H9 (cell line): ENCODE measurements around the gene BRD7. TPM values are rescaled to one million over a fixed set of nuclear protein-coding genes. Genes with fewer than 3 reads are reported as not detected.

Experiments
- DNase-seq: peaks from one replicate; pipeline ENCODE4 v3.0.0-alpha.2; 2017
- H2AFZ ChIP-seq: one replicate; pipeline ENCODE4 v1.6.1; 2013; ENCODE audit warnings: mild to moderate bottlenecking, low read length, control low read depth, moderate library complexity
- H2AK5ac ChIP-seq: 2 replicates; pipeline ENCODE4 v1.6.1; 2013; ENCODE audit warnings: low read length, control low read depth, mixed read lengths; ENCODE audit not compliant: insufficient read length
- H2BK120ac ChIP-seq: one replicate; pipeline ENCODE4 v1.6.1; 2013; ENCODE audit warnings: low read depth, mild to moderate bottlenecking, low read length, control low read depth, inconsistent platforms; ENCODE audit not compliant: poor library complexity, severe bottlenecking
- H2BK12ac ChIP-seq: 2 replicates; pipeline ENCODE4 v1.6.1; 2013; ENCODE audit warnings: low read length, control low read depth, mixed read lengths, low read depth; ENCODE audit not compliant: insufficient read length
- H2BK15ac ChIP-seq: 2 replicates; pipeline ENCODE4 v1.6.1; 2013; ENCODE audit warnings: low read depth, low read length, control low read depth
- H2BK20ac ChIP-seq: one replicate; pipeline ENCODE4 v1.6.1; 2013; ENCODE audit warnings: low read depth, mild to moderate bottlenecking, low read length, control low read depth, inconsistent platforms; ENCODE audit not compliant: poor library complexity, severe bottlenecking
- H2BK5ac ChIP-seq: 2 replicates; pipeline ENCODE4 v1.6.1; 2013; ENCODE audit warnings: low read length, control low read depth, mixed read lengths; ENCODE audit not compliant: insufficient read length
- H3K14ac ChIP-seq: 2 replicates; pipeline ENCODE4 v1.6.1; 2013; ENCODE audit warnings: low read length, control low read depth; ENCODE audit not compliant: insufficient read depth
- H3K18ac ChIP-seq: 2 replicates; pipeline ENCODE4 v1.6.1; 2013; ENCODE audit warnings: low read depth, mild to moderate bottlenecking, mixed read lengths, low read length, control low read depth; ENCODE audit not compliant: insufficient read length
- H3K23ac ChIP-seq: 2 replicates; pipeline ENCODE4 v1.6.1; 2013; ENCODE audit warnings: low read length, control low read depth, mixed read lengths, low read depth; ENCODE audit not compliant: insufficient read length
- H3K23me2 ChIP-seq: 2 replicates; pipeline ENCODE4 v1.6.1; 2013; ENCODE audit warnings: low read depth, mild to moderate bottlenecking, mixed read lengths, low read length, control low read depth; ENCODE audit not compliant: insufficient read length, poor library complexity, severe bottlenecking
- H3K27ac ChIP-seq: 2 replicates; pipeline ENCODE4 v1.5.1; 2013; ENCODE audit warnings: low read length, control low read depth, mixed read lengths, low read depth; ENCODE audit not compliant: insufficient read length
- H3K27me3 ChIP-seq: 2 replicates; pipeline ENCODE4 v1.6.1; 2013; ENCODE audit warnings: low read length, control low read depth, inconsistent platforms; ENCODE audit not compliant: insufficient read depth
- H3K4ac ChIP-seq: 2 replicates; pipeline ENCODE4 v1.6.1; 2013; ENCODE audit warnings: low read depth, mild to moderate bottlenecking, control low read depth, inconsistent platforms, low read length, moderate library complexity
- H3K4me1 ChIP-seq: 2 replicates; pipeline ENCODE4 v1.6.1; 2013; ENCODE audit warnings: low read length, control low read depth, inconsistent platforms; ENCODE audit not compliant: insufficient read depth
- H3K4me2 ChIP-seq: 2 replicates; pipeline ENCODE4 v1.6.1; 2013; ENCODE audit warnings: low read length, control low read depth, mixed read lengths; ENCODE audit not compliant: insufficient read length, insufficient read depth
- H3K56ac ChIP-seq: 2 replicates; pipeline ENCODE4 v1.6.1; 2013; ENCODE audit warnings: low read depth, mild to moderate bottlenecking, mixed read lengths, low read length, control low read depth; ENCODE audit not compliant: insufficient read length
- H3K79me1 ChIP-seq: 2 replicates; pipeline ENCODE4 v1.6.1; 2013; ENCODE audit warnings: low read depth, mild to moderate bottlenecking, moderate library complexity, low read length, control low read depth, inconsistent platforms; ENCODE audit not compliant: insufficient read depth, poor library complexity, severe bottlenecking
- H3K79me2 ChIP-seq: 2 replicates; pipeline ENCODE4 v1.6.1; 2013; ENCODE audit warnings: low read length, control low read depth, inconsistent platforms; ENCODE audit not compliant: insufficient read depth
- H3K9ac ChIP-seq: 2 replicates; pipeline ENCODE4 v1.6.1; 2013; ENCODE audit warnings: low read length, control low read depth, mixed read lengths; ENCODE audit not compliant: insufficient read length; ENCODE audit errors: extremely low read depth
- H3K9me3 ChIP-seq: one replicate; pipeline ENCODE4 v1.6.1; 2013; ENCODE audit warnings: low read depth, low read length, inconsistent platforms; ENCODE audit not compliant: control insufficient read depth
- H3T11ph ChIP-seq: one replicate; pipeline ENCODE4 v1.6.1; 2013; ENCODE audit warnings: mild to moderate bottlenecking, low read length, control low read depth, inconsistent platforms
- H4K20me1 ChIP-seq: one replicate; pipeline ENCODE4 v1.6.1; 2013; ENCODE audit not compliant: control insufficient read depth, insufficient read length, insufficient read depth
- H4K5ac ChIP-seq: 2 replicates; pipeline ENCODE4 v1.6.1; 2013; ENCODE audit warnings: low read depth, mild to moderate bottlenecking, mixed read lengths, low read length, control low read depth; ENCODE audit not compliant: insufficient read length
- H4K8ac ChIP-seq: replicated peaks from 2 replicates; pipeline ENCODE4 v1.6.1; 2013; ENCODE audit warnings: low read length, control low read depth, mixed read lengths, low read depth; ENCODE audit not compliant: insufficient read length
- H4K91ac ChIP-seq: 2 replicates; pipeline ENCODE4 v1.6.1; 2013; ENCODE audit warnings: low read depth, mild to moderate bottlenecking, moderate library complexity, mixed read lengths, low read length, control low read depth; ENCODE audit not compliant: insufficient read length
- H3K27ac Mint-ChIP-seq, 3 experiments: 2 replicates in 2 of 3; 3 replicates in 1 of 3; pipeline ENCODE4 v1.8.0; 2020 to 2021; ENCODE audit warnings: mixed read lengths in 3 of 3, mild to moderate bottlenecking in 1 of 3, moderate library complexity in 1 of 3
- H3K27me3 Mint-ChIP-seq: 2 replicates; pipeline ENCODE4 v1.8.0; 2021; ENCODE audit warnings: low read depth, mild to moderate bottlenecking, moderate library complexity, mixed read lengths
- H3K36me3 Mint-ChIP-seq, 3 experiments: 2 replicates in 2 of 3; 3 replicates in 1 of 3; pipeline ENCODE4 v1.8.0; 2020 to 2021; ENCODE audit warnings: low read depth in 3 of 3, mixed read lengths in 3 of 3; ENCODE audit not compliant: insufficient read depth in 1 of 3
- H3K4me1 Mint-ChIP-seq, 2 experiments: 2 replicates each; pipeline ENCODE4 v1.8.0; 2020; ENCODE audit warnings: mixed read lengths in 2 of 2
- H3K4me3 Mint-ChIP-seq, 2 experiments: 2 replicates in 1 of 2; 3 replicates in 1 of 2; pipeline ENCODE4 v1.8.0; 2020 to 2021; ENCODE audit warnings: mild to moderate bottlenecking in 2 of 2, mixed read lengths in 2 of 2, moderate library complexity in 1 of 2
- H3K9me3 Mint-ChIP-seq, 2 experiments: 2 replicates in 1 of 2; 3 replicates in 1 of 2; pipeline ENCODE4 v1.8.0; 2020; ENCODE audit warnings: mild to moderate bottlenecking in 2 of 2, mixed read lengths in 2 of 2, moderate library complexity in 1 of 2
- WGBS: extraction: QIAGEN DNeasy Blood & Tissue Kit; methylation state at CpG from one replicate; pipeline ENCODE4 v1.1.7; 2013; ENCODE audit warnings: missing lambda C conversion rate, low lambda C conversion rate, mixed read lengths; ENCODE audit not compliant: insufficient read length; ENCODE audit errors: extremely low coverage; 5-methylcytosine and 5-hydroxymethylcytosine counted together
- total RNA-seq: library from RNA; stranded (reverse); gene quantifications from 2 replicates; pipeline ENCODE4 v1.2.1, GENCODE V29; 2021
- TF ChIP-seq, protein P1 (sequence below): fragments of 200-600 bp; sonication (generic); conservative IDR thresholded peaks from 3 replicates; pipeline ENCODE4 v1.8.0; 2021; ENCODE audit warnings: antibody characterized with exemption, mild to moderate bottlenecking

Gene BRD7
- total RNA-seq, 1 experiment from 2014 or later, result 112 TPM

DNA sequence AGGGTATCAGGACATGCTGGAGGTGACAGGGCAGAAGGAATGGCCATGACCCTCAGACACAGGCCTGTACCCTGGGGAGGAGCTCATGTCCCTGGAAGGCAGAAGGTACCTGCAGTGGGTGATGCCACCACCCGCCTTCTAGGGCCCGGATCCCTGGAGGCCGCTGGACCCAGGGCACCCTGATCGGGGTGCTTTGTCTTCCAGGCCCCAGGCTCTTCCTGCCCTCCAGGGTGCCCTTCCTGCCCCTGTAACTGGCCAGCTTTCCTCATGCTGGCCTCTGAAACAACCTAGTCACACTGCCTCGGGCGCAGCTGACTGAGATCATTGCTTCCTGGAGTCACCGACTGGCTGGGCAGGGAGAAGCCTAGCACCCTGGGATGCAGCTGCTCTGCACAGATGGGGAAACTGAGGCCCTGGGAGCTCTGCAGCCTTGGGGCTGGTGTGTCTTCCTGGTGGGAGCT is 96.6 kb downstream of the BRD7 start:
- Histone ChIP-seq H3K9ac (no peak overlapping the region), H3K4me1 (peaks cover 2% of the 10 kb centered on the region; the same call in 1 of the 2 replicates), H3K79me1 (no peaks in the 10 kb centered on the region), H4K91ac (no peak overlapping the region), H3K56ac (no peak overlapping the region), H2BK12ac (no peak overlapping the region), H3K27me3 (no peaks in the 10 kb centered on the region), H2AK5ac (no peak overlapping the region), H3K79me2 (no peaks in the 10 kb centered on the region), H2BK120ac (no peak overlapping the region), H3K23me2 (no peaks in the 10 kb centered on the region), H2BK20ac (no peak overlapping the region), H3K18ac (no peak overlapping the region), H3K4me2 (no peak overlapping the region), H2BK5ac (no peak overlapping the region), H2BK15ac (no peak overlapping the region), H3K27ac (no peak overlapping the region), H3K9me3 (no peaks in the 10 kb centered on the region), H3K23ac (no peak overlapping the region), H3K4ac (no peak overlapping the region), H4K5ac (no peak overlapping the region), H2AFZ (no peak overlapping the region), H3T11ph (no peak overlapping the region), H3K14ac (no peak overlapping the region), H4K20me1 (no peaks in the 10 kb centered on the region), H4K8ac (no peak overlapping the region)
- no peak overlapping the region for H3K4me3 Mint-ChIP-seq
- peaks cover 2 to 13% of the 10 kb centered on the region in 2 experiments; a peak in 3 of 4 replicates for H3K4me1 Mint-ChIP-seq
- DNase-seq, result no peak
- no peaks in the 10 kb centered on the region; the same call in 1 of the 2 replicates for H3K27me3 Mint-ChIP-seq
- no peak overlapping the region for H3K27ac Mint-ChIP-seq
- no CpG with 5 or more reads among the region's 7 CpGs for WGBS
- TF ChIP-seq, protein P1, sequence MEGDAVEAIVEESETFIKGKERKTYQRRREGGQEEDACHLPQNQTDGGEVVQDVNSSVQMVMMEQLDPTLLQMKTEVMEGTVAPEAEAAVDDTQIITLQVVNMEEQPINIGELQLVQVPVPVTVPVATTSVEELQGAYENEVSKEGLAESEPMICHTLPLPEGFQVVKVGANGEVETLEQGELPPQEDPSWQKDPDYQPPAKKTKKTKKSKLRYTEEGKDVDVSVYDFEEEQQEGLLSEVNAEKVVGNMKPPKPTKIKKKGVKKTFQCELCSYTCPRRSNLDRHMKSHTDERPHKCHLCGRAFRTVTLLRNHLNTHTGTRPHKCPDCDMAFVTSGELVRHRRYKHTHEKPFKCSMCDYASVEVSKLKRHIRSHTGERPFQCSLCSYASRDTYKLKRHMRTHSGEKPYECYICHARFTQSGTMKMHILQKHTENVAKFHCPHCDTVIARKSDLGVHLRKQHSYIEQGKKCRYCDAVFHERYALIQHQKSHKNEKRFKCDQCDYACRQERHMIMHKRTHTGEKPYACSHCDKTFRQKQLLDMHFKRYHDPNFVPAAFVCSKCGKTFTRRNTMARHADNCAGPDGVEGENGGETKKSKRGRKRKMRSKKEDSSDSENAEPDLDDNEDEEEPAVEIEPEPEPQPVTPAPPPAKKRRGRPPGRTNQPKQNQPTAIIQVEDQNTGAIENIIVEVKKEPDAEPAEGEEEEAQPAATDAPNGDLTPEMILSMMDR, result no peak
- no peaks in the 10 kb centered on the region for H3K36me3 Mint-ChIP-seq
- H3K9me3 Mint-ChIP-seq, result peaks cover 0 to 2% of the 10 kb centered on the region in 2 experiments; a peak in 2 of 5 replicates
